Activated naive CD4-positive, alpha-beta T cell treated with anti-CD3 and anti-CD28 coated beads for 36 hours (primary cell): ENCODE results near the gene PTPN11. TPM values are rescaled to one million over a fixed set of nuclear protein-coding genes. Genes with fewer than 3 reads are reported as not detected.

Experiments used
- CTCF ChIA-PET: fragments of 350-600 bp; sonication (Branson Sonifier 250); formaldehyde crosslinking; loops from one replicate; lab custom pipeline; 2021; ENCODE audit warnings: antibody characterized with exemption; lab: Charles Lee
- DNase-seq: peaks from one replicate; pipeline ENCODE4 v3.0.0-alpha.2; 2020
- H3K27ac Mint-ChIP-seq: one replicate; pipeline ENCODE4 v1.8.0; 2021; ENCODE audit warnings: mild to moderate bottlenecking, mixed read lengths
- H3K27me3 Mint-ChIP-seq: one replicate; pipeline ENCODE4 v1.8.0; 2021; ENCODE audit warnings: low read depth, mixed read lengths
- H3K36me3 Mint-ChIP-seq: one replicate; pipeline ENCODE4 v1.8.0; 2021; ENCODE audit warnings: low read depth, mixed read lengths
- H3K4me1 Mint-ChIP-seq: one replicate; pipeline ENCODE4 v1.8.0; 2021; ENCODE audit warnings: low read depth, mixed read lengths
- H3K4me3 Mint-ChIP-seq: one replicate; pipeline ENCODE4 v1.8.0; 2021; ENCODE audit warnings: mild to moderate bottlenecking, moderate library complexity, mixed read lengths
- H3K9me3 Mint-ChIP-seq: one replicate; pipeline ENCODE4 v1.8.0; 2021; ENCODE audit warnings: mixed read lengths
- intact Hi-C: fragments of 100-400 bp; cut with micrococcal nuclease; formaldehyde crosslinking; loops from one replicate; pipeline ENCODE4 v1.15.1; 2023
- total RNA-seq, 2 experiments: library from RNA; stranded (reverse); gene quantifications; one replicate each; pipeline ENCODE4 v1.2.3, GENCODE V29; 2021

PTPN11 gene
- total RNA-seq, 2 experiments from 2014 or later, result 137 to 141 TPM

- Mint-ChIP-seq H3K27me3 (no peaks in the 10 kb centered on the region), H3K9me3 (no peaks in the 10 kb centered on the region), H3K36me3 (no peaks in the 10 kb centered on the region), H3K4me1 (peaks cover 2% of the 10 kb centered on the region), H3K4me3 (no peak overlapping the region), H3K27ac (no peak overlapping the region)
- no peak for DNase-seq
- CTCF ChIA-PET, result interaction anchor here (0.6 to 0.7 kb wide), 2 partner anchors 22 to 104 kb away, joined by 4 read pairs; no protein-coding TSS in a partner anchor
- intact Hi-C loops, result no loop called here
Measured at GRCh38 chr12:112537710-112538396, 119.1 kb downstream of the PTPN11 start.

- H3K4me1 Mint-ChIP-seq, result peaks cover 2% of the 10 kb centered on the region
- peaks cover 4% of the 10 kb centered on the region for H3K27me3 Mint-ChIP-seq
- intact Hi-C loops, result no loop called here
- H3K9me3 Mint-ChIP-seq, result no peaks in the 10 kb centered on the region
- CTCF ChIA-PET, result interaction anchor here (0.6 kb wide), 1 partner anchor 652 kb away, joined by 3 read pairs; no protein-coding TSS in a partner anchor
- H3K36me3 Mint-ChIP-seq, result no peaks in the 10 kb centered on the region
- H3K4me3 Mint-ChIP-seq, result no peak overlapping the region
- no peak for DNase-seq
- H3K27ac Mint-ChIP-seq, result no peak overlapping the region
Measured at GRCh38 chr12:112538740-112539139, 120.0 kb downstream of the PTPN11 start.

GRCh38 chr12:112539221-112539620 lies 120.5 kb downstream of the PTPN11 start:
- Mint-ChIP-seq H3K4me1 (peaks cover 2% of the 10 kb centered on the region), H3K36me3 (no peaks in the 10 kb centered on the region), H3K4me3 (no peak overlapping the region), H3K9me3 (no peaks in the 10 kb centered on the region), H3K27me3 (peaks cover 6% of the 10 kb centered on the region), H3K27ac (no peak overlapping the region)
- intact Hi-C loops, result no loop called here
- CTCF ChIA-PET, result interaction anchor here (0.6 to 0.7 kb wide), 2 partner anchors 29 to 652 kb away, joined by 3 to 4 read pairs; no protein-coding TSS in a partner anchor
- DNase-seq, result no peak

- Mint-ChIP-seq H3K4me1 (peaks cover 2% of the 10 kb centered on the region), H3K4me3 (no peak overlapping the region), H3K27me3 (peaks cover 6% of the 10 kb centered on the region), H3K27ac (no peak overlapping the region), H3K36me3 (no peaks in the 10 kb centered on the region), H3K9me3 (no peaks in the 10 kb centered on the region)
- intact Hi-C loops, result no loop called here
- no peak for DNase-seq
- CTCF ChIA-PET, result interaction anchor here (0.6 to 0.7 kb wide), 2 partner anchors 30 to 264 kb away, joined by 3 to 4 read pairs; no protein-coding TSS in a partner anchor
Measured at GRCh38 chr12:112540021-112540420, 121.3 kb downstream of the PTPN11 start.

GRCh38 chr12:112543751-112544150 lies 125.0 kb downstream of the PTPN11 start:
- H3K9me3 Mint-ChIP-seq, result no peaks in the 10 kb centered on the region
- H3K4me3 Mint-ChIP-seq, result no peak overlapping the region
- no peak for DNase-seq
- H3K4me1 Mint-ChIP-seq, result no peaks in the 10 kb centered on the region
- no peaks in the 10 kb centered on the region for H3K36me3 Mint-ChIP-seq
- peaks cover 13% of the 10 kb centered on the region for H3K27me3 Mint-ChIP-seq
- intact Hi-C loops, result no loop called here
- no peak overlapping the region for H3K27ac Mint-ChIP-seq
- CTCF ChIA-PET, result no interaction called here

GRCh38 chr12:112546339-112546738 lies 127.6 kb downstream of the PTPN11 start:
- H3K27ac Mint-ChIP-seq, result no peak overlapping the region
- H3K4me3 Mint-ChIP-seq, result no peak overlapping the region
- peaks cover 13% of the 10 kb centered on the region for H3K27me3 Mint-ChIP-seq
- no peaks in the 10 kb centered on the region for H3K4me1 Mint-ChIP-seq
- no peaks in the 10 kb centered on the region for H3K9me3 Mint-ChIP-seq
- H3K36me3 Mint-ChIP-seq, result no peaks in the 10 kb centered on the region
- CTCF ChIA-PET, result no interaction called here
- intact Hi-C loops, result no loop called here
- DNase-seq, result no peak

- no peak overlapping the region for H3K4me3 Mint-ChIP-seq
- H3K27ac Mint-ChIP-seq, result no peak overlapping the region
- no peaks in the 10 kb centered on the region for H3K4me1 Mint-ChIP-seq
- no peak for DNase-seq
- peaks cover 13% of the 10 kb centered on the region for H3K27me3 Mint-ChIP-seq
- no peaks in the 10 kb centered on the region for H3K36me3 Mint-ChIP-seq
- no peaks in the 10 kb centered on the region for H3K9me3 Mint-ChIP-seq
- CTCF ChIA-PET, result no interaction called here
- intact Hi-C loops, result no loop called here
Measured at GRCh38 chr12:112546996-112547395, 128.2 kb downstream of the PTPN11 start.

GRCh38 chr12:112549031-112549430 lies 130.3 kb downstream of the PTPN11 start:
- H3K27me3 Mint-ChIP-seq, result peaks cover 14% of the 10 kb centered on the region
- CTCF ChIA-PET, result no interaction called here
- H3K9me3 Mint-ChIP-seq, result peaks cover 1% of the 10 kb centered on the region
- H3K4me3 Mint-ChIP-seq, result no peak overlapping the region
- intact Hi-C loops, result no loop called here
- no peak for DNase-seq
- no peak overlapping the region for H3K27ac Mint-ChIP-seq
- H3K36me3 Mint-ChIP-seq, result no peaks in the 10 kb centered on the region
- H3K4me1 Mint-ChIP-seq, result no peaks in the 10 kb centered on the region

GRCh38 chr12:112551681-112552080 lies 132.9 kb downstream of the PTPN11 start:
- Mint-ChIP-seq H3K9me3 (peaks cover 1% of the 10 kb centered on the region), H3K4me1 (no peaks in the 10 kb centered on the region), H3K36me3 (no peaks in the 10 kb centered on the region), H3K27me3 (peaks cover 14% of the 10 kb centered on the region), H3K27ac (no peak overlapping the region), H3K4me3 (no peak overlapping the region)
- CTCF ChIA-PET, result no interaction called here
- DNase-seq, result no peak
- intact Hi-C loops, result no loop called here

- no peaks in the 10 kb centered on the region for H3K36me3 Mint-ChIP-seq
- no peaks in the 10 kb centered on the region for H3K4me1 Mint-ChIP-seq
- no peak overlapping the region for H3K4me3 Mint-ChIP-seq
- intact Hi-C loops, result no loop called here
- H3K27ac Mint-ChIP-seq, result no peak overlapping the region
- peaks cover 1% of the 10 kb centered on the region for H3K9me3 Mint-ChIP-seq
- CTCF ChIA-PET, result no interaction called here
- peaks cover 7% of the 10 kb centered on the region for H3K27me3 Mint-ChIP-seq
- no peak for DNase-seq
Measured at GRCh38 chr12:112555621-112556233, 137.0 kb downstream of the PTPN11 start.

- no peak overlapping the region for H3K27ac Mint-ChIP-seq
- intact Hi-C loops, result no loop called here
- CTCF ChIA-PET, result interaction anchor here (0.6 kb wide), 1 partner anchor 305 kb away, joined by 6 read pairs; no protein-coding TSS in a partner anchor
- H3K4me1 Mint-ChIP-seq, result no peaks in the 10 kb centered on the region
- H3K9me3 Mint-ChIP-seq, result no peaks in the 10 kb centered on the region
- no peak overlapping the region for H3K4me3 Mint-ChIP-seq
- peaks cover 1% of the 10 kb centered on the region for H3K27me3 Mint-ChIP-seq
- DNase-seq, result no peak
- H3K36me3 Mint-ChIP-seq, result no peaks in the 10 kb centered on the region
Measured at GRCh38 chr12:112557951-112558630, 139.3 kb downstream of the PTPN11 start.
